Suprapubic skin (tissue), 4 donors: ENCODE results near the gene NTM. TPM values are rescaled to one million over a fixed set of nuclear protein-coding genes. Genes with fewer than 3 reads are reported as not detected.

ENCODE experiments used
- DNase-seq, 2 donors: peaks; one replicate each; pipeline ENCODE4 v3.0.0-alpha.2; 2019; ENCODE audit warnings: low spot score in 2 of 2
- H3K27ac ChIP-seq: fragments of 200-600 bp; sonication (generic); one replicate; pipeline ENCODE4 v1.5.1; 2019
- H3K27me3 ChIP-seq: fragments of 200-600 bp; sonication (generic); one replicate; pipeline ENCODE4 v1.5.1; 2019
- H3K36me3 ChIP-seq: fragments of 200-600 bp; sonication (generic); one replicate; pipeline ENCODE4 v1.5.1; 2019
- H3K4me1 ChIP-seq: fragments of 200-600 bp; sonication (generic); one replicate; pipeline ENCODE4 v1.5.1; 2019
- H3K4me3 ChIP-seq: fragments of 200-600 bp; sonication (generic); one replicate; pipeline ENCODE4 v1.5.1; 2019; ENCODE audit warnings: mild to moderate bottlenecking
- H3K9me3 ChIP-seq: fragments of 200-600 bp; sonication (generic); one replicate; pipeline ENCODE4 v1.5.1; 2019
- CTCF ChIP-seq, 2 donors: fragments of 200-600 bp in 1 of 2; fragments of 450-650 bp in 1 of 2; sonication (generic) in 1 of 2; IDR thresholded peaks; one replicate each; pipeline ENCODE4 v1.5.1; 2016 to 2019; ENCODE audit warnings: antibody characterized with exemption in 2 of 2, mild to moderate bottlenecking in 1 of 2, moderate library complexity in 1 of 2
- EP300 ChIP-seq: sonication (generic); formaldehyde crosslinking; IDR thresholded peaks from one replicate; pipeline ENCODE4 v1.6.1; 2017; ENCODE audit warnings: antibody characterized with exemption
- POLR2A ChIP-seq, 2 donors: fragments of 450-650 bp; IDR thresholded peaks; one replicate each; pipeline ENCODE4 v1.6.1; 2017; ENCODE audit warnings: antibody characterized with exemption in 2 of 2, mild to moderate bottlenecking in 2 of 2, moderate library complexity in 2 of 2
- POLR2AphosphoS5 ChIP-seq, 3 donors: sonication (generic); formaldehyde crosslinking; IDR thresholded peaks; one replicate each; pipeline ENCODE4 v1.6.1; 2017; ENCODE audit warnings: antibody characterized with exemption in 3 of 3
- WGBS: methylation state at CpG from one replicate; pipeline ENCODE4 v1.1.5; 2018; 5-methylcytosine and 5-hydroxymethylcytosine counted together
- total RNA-seq, 4 donors: library from RNA; depleted of rRNA; stranded (reverse); fragments of >200 nt; gene quantifications; one replicate each; pipeline ENCODE4 v1.1.0, GENCODE V29; 2016

Gene NTM
- total RNA-seq, 4 donors from 2014 or later, result 0.19 to 19.1 (median 2.1) TPM

- no peak for TF ChIP-seq POLR2AphosphoS5 (IDR thresholded peaks at IDR 0.05)
- no peak for TF ChIP-seq POLR2A (IDR thresholded peaks at IDR 0.05)
- TF ChIP-seq EP300, result no peak
- TF ChIP-seq CTCF (IDR thresholded peaks at IDR 0.05), result no peak
- Histone ChIP-seq H3K27ac (no peak overlapping the region), H3K9me3 (no peaks in the 10 kb centered on the region), H3K4me3 (no peak overlapping the region), H3K4me1 (peaks cover 30% of the 10 kb centered on the region), H3K36me3 (no peaks in the 10 kb centered on the region), H3K27me3 (no peaks in the 10 kb centered on the region)
- DNase-seq, result no peak
- WGBS, result 92% methylated on average over 7 of the region's 7 CpGs
Measured at GRCh38 chr11:131393691-131394090, 23.3 kb downstream of the NTM start.

GRCh38 chr11:131397675-131398074 lies 27.3 kb downstream of the NTM start:
- no peaks in the 10 kb centered on the region for H3K9me3 ChIP-seq
- H3K27me3 ChIP-seq, result no peaks in the 10 kb centered on the region
- H3K36me3 ChIP-seq, result no peaks in the 10 kb centered on the region
- 81% methylated on average over 3 of the region's 3 CpGs for WGBS
- TF ChIP-seq POLR2A (IDR thresholded peaks at IDR 0.05), result no peak
- no peak for TF ChIP-seq CTCF (IDR thresholded peaks at IDR 0.05)
- no peak for TF ChIP-seq POLR2AphosphoS5 (IDR thresholded peaks at IDR 0.05)
- TF ChIP-seq EP300, result no peak
- peaks cover 3% of the 10 kb centered on the region for H3K4me1 ChIP-seq
- H3K27ac ChIP-seq, result no peak overlapping the region
- DNase-seq, result no peak
- no peak overlapping the region for H3K4me3 ChIP-seq

GRCh38 chr11:131402040-131402439 lies 31.6 kb downstream of the NTM start:
- Histone ChIP-seq H3K27ac (no peak overlapping the region), H3K4me3 (no peak overlapping the region), H3K4me1 (no peaks in the 10 kb centered on the region), H3K36me3 (no peaks in the 10 kb centered on the region), H3K27me3 (no peaks in the 10 kb centered on the region), H3K9me3 (no peaks in the 10 kb centered on the region)
- no peak for DNase-seq
- 86% methylated on average over 1 of the region's 1 CpG for WGBS
- no peak for TF ChIP-seq POLR2AphosphoS5 (IDR thresholded peaks at IDR 0.05)
- TF ChIP-seq CTCF (IDR thresholded peaks at IDR 0.05), result no peak
- no peak for TF ChIP-seq POLR2A (IDR thresholded peaks at IDR 0.05)
- no peak for TF ChIP-seq EP300

- peaks cover 4% of the 10 kb centered on the region for H3K4me1 ChIP-seq
- 92% methylated on average over 9 of the region's 9 CpGs for WGBS
- no peak overlapping the region for H3K27ac ChIP-seq
- H3K27me3 ChIP-seq, result no peaks in the 10 kb centered on the region
- no peak for DNase-seq
- H3K9me3 ChIP-seq, result no peaks in the 10 kb centered on the region
- TF ChIP-seq POLR2A (IDR thresholded peaks at IDR 0.05) (no peak), CTCF (IDR thresholded peaks at IDR 0.05) (no peak), EP300 (no peak), POLR2AphosphoS5 (IDR thresholded peaks at IDR 0.05) (no peak)
- H3K4me3 ChIP-seq, result no peak overlapping the region
- no peaks in the 10 kb centered on the region for H3K36me3 ChIP-seq
Measured at GRCh38 chr11:131404010-131404409, 33.6 kb downstream of the NTM start.

GRCh38 chr11:131408025-131408640 lies 37.7 kb downstream of the NTM start:
- no peak overlapping the region for H3K4me3 ChIP-seq
- no peaks in the 10 kb centered on the region for H3K9me3 ChIP-seq
- WGBS, result 42% methylated on average over 5 of the region's 5 CpGs
- H3K4me1 ChIP-seq, result peaks cover 4% of the 10 kb centered on the region
- TF ChIP-seq POLR2AphosphoS5 (IDR thresholded peaks at IDR 0.05) (no peak), CTCF (IDR thresholded peaks at IDR 0.05) (peak in 1 of 2 donors; percentile 50), EP300 (no peak)
- H3K27ac ChIP-seq, result no peak overlapping the region
- H3K27me3 ChIP-seq, result no peaks in the 10 kb centered on the region
- no peaks in the 10 kb centered on the region for H3K36me3 ChIP-seq
- no peak for DNase-seq
